ENCODE results near the gene RPS14. TPM values are rescaled to one million over a fixed set of nuclear protein-coding genes. Genes with fewer than 3 reads are reported as not detected.
"Not testable (repeated sequence)": the region's sequence is repeated elsewhere in the genome, so short reads cannot be mapped to it uniquely, and the experiment has no call there.

Gene RPS14
- total RNA-seq, 1 experiment from 2014 or later = 3,040 TPM

GRCh38 chr5:150485693-150486401 is 36.3 kb upstream of the RPS14 start:
- Histone ChIP-seq H3K9me2 (replicated peaks; ENCODE audit: insufficient read depth, low read length) (no peaks in the 10 kb centered on the region), H3K27ac (ENCODE audit: low read length) (no peak overlapping the region), H4K20me1 (ENCODE audit: insufficient read depth, low read depth, low read length) (no peaks in the 10 kb centered on the region), H3K4me1 (ENCODE audit: low read length) (peaks cover 45% of the 10 kb centered on the region), H2AFZ (ENCODE audit: low read length) (peak overlapping the region; percentile 91; the same call in 1 of the 2 replicates), H3K9ac (ENCODE audit: low read length) (peak overlapping the region; percentile 79), H3K36me3 (ENCODE audit: insufficient read depth, low read length) (no peaks in the 10 kb centered on the region), H3K4me3 (ENCODE audit: low read length) (peak overlapping the region; percentile 73), H3K27me3 (ENCODE audit: low read length) (no peaks in the 10 kb centered on the region), H3K79me2 (ENCODE audit: low read length) (no peaks in the 10 kb centered on the region), H3K4me2 (ENCODE audit: low read depth, low read length, poor library complexity, severe bottlenecking) (peak overlapping the region; percentile 82), H3K9me3 (ENCODE audit: low read length) (no peaks in the 10 kb centered on the region)
- DNase-seq = peak; percentile 76

- peak overlapping the region; percentile 73 for H3K4me3 ChIP-seq (ENCODE audit: low read length)
- peak overlapping the region; percentile 91; the same call in 1 of the 2 replicates for H2AFZ ChIP-seq (ENCODE audit: low read length)
These were observed 35.6 kb upstream of the RPS14 start for GRCh38 chr5:150484964-150485692.

GRCh38 chr5:150481972-150482406 is 32.5 kb upstream of the RPS14 start:
- H2AFZ ChIP-seq (ENCODE audit: low read length) = no peak overlapping the region
- H3K4me2 ChIP-seq (ENCODE audit: low read depth, low read length, poor library complexity, severe bottlenecking) = no peak overlapping the region
- no peaks in the 10 kb centered on the region for H3K36me3 ChIP-seq (ENCODE audit: insufficient read depth, low read length)
- H3K4me3 ChIP-seq (ENCODE audit: low read length) = no peak overlapping the region
- H3K79me2 ChIP-seq (ENCODE audit: low read length) = no peaks in the 10 kb centered on the region
- no peak overlapping the region for H3K27ac ChIP-seq (ENCODE audit: low read length)
- no peaks in the 10 kb centered on the region for H3K9me2 ChIP-seq (replicated peaks; ENCODE audit: insufficient read depth, low read length)
- no peaks in the 10 kb centered on the region for H4K20me1 ChIP-seq (ENCODE audit: insufficient read depth, low read depth, low read length)
- DNase-seq = no peak
- peaks cover 7% of the 10 kb centered on the region for H3K4me1 ChIP-seq (ENCODE audit: low read length)
- H3K9me3 ChIP-seq (ENCODE audit: low read length) = no peaks in the 10 kb centered on the region
- no peaks in the 10 kb centered on the region for H3K27me3 ChIP-seq (ENCODE audit: low read length)
- H3K9ac ChIP-seq (ENCODE audit: low read length) = no peak overlapping the region

More at GRCh38 chr5:150484964-150485692, 35.6 kb upstream of the RPS14 start:
- no peaks in the 10 kb centered on the region for H3K79me2 ChIP-seq (ENCODE audit: low read length)
- H3K9me3 ChIP-seq (ENCODE audit: low read length) = no peaks in the 10 kb centered on the region
- H3K27ac ChIP-seq (ENCODE audit: low read length) = no peak overlapping the region
- peak overlapping the region; percentile 82 for H3K4me2 ChIP-seq (ENCODE audit: low read depth, low read length, poor library complexity, severe bottlenecking)
- H4K20me1 ChIP-seq (ENCODE audit: insufficient read depth, low read depth, low read length) = no peaks in the 10 kb centered on the region
- peak overlapping the region; percentile 79 for H3K9ac ChIP-seq (ENCODE audit: low read length)
- no peaks in the 10 kb centered on the region for H3K9me2 ChIP-seq (replicated peaks; ENCODE audit: insufficient read depth, low read length)
- H3K36me3 ChIP-seq (ENCODE audit: insufficient read depth, low read length) = no peaks in the 10 kb centered on the region
- H3K27me3 ChIP-seq (ENCODE audit: low read length) = no peaks in the 10 kb centered on the region
- peaks cover 38% of the 10 kb centered on the region for H3K4me1 ChIP-seq (ENCODE audit: low read length)
- DNase-seq = no peak

- Histone ChIP-seq H3K4me3 (ENCODE audit: low read length) (no peak overlapping the region), H3K36me3 (ENCODE audit: insufficient read depth, low read length) (no peaks in the 10 kb centered on the region), H3K27me3 (ENCODE audit: low read length) (no peaks in the 10 kb centered on the region), H3K4me1 (ENCODE audit: low read length) (peaks cover 3% of the 10 kb centered on the region), H3K9me3 (ENCODE audit: low read length) (no peaks in the 10 kb centered on the region), H3K9me2 (replicated peaks; ENCODE audit: insufficient read depth, low read length) (no peaks in the 10 kb centered on the region), H3K4me2 (ENCODE audit: low read depth, low read length, poor library complexity, severe bottlenecking) (no peak overlapping the region), H3K27ac (ENCODE audit: low read length) (no peak overlapping the region), H3K9ac (ENCODE audit: low read length) (no peak overlapping the region), H4K20me1 (ENCODE audit: insufficient read depth, low read depth, low read length) (no peaks in the 10 kb centered on the region), H3K79me2 (ENCODE audit: low read length) (no peaks in the 10 kb centered on the region), H2AFZ (ENCODE audit: low read length) (no peak overlapping the region)
- DNase-seq = no peak
These were observed 32.1 kb upstream of the RPS14 start for GRCh38 chr5:150481708-150481965.

- no peak overlapping the region for H3K4me2 ChIP-seq (ENCODE audit: low read depth, low read length, poor library complexity, severe bottlenecking)
- no peak overlapping the region for H2AFZ ChIP-seq (ENCODE audit: low read length)
- no peaks in the 10 kb centered on the region for H3K9me2 ChIP-seq (replicated peaks; ENCODE audit: insufficient read depth, low read length)
- no peak overlapping the region for H3K9ac ChIP-seq (ENCODE audit: low read length)
- H3K9me3 ChIP-seq (ENCODE audit: low read length) = no peaks in the 10 kb centered on the region
- no peaks in the 10 kb centered on the region for H3K79me2 ChIP-seq (ENCODE audit: low read length)
- H3K27me3 ChIP-seq (ENCODE audit: low read length) = no peaks in the 10 kb centered on the region
- H3K4me1 ChIP-seq (ENCODE audit: low read length) = no peaks in the 10 kb centered on the region
- DNase-seq = no peak
- H4K20me1 ChIP-seq (ENCODE audit: insufficient read depth, low read depth, low read length) = no peaks in the 10 kb centered on the region
- no peak overlapping the region for H3K4me3 ChIP-seq (ENCODE audit: low read length)
- no peaks in the 10 kb centered on the region for H3K36me3 ChIP-seq (ENCODE audit: insufficient read depth, low read length)
- no peak overlapping the region for H3K27ac ChIP-seq (ENCODE audit: low read length)
These were observed 29.9 kb upstream of the RPS14 start for GRCh38 chr5:150479416-150479815.

GRCh38 chr5:150476568-150476967 is 27.0 kb upstream of the RPS14 start:
- H3K9ac ChIP-seq (ENCODE audit: low read length); H3K4me1 ChIP-seq (ENCODE audit: low read length); H3K36me3 ChIP-seq (ENCODE audit: insufficient read depth, low read length); H3K9me2 ChIP-seq (replicated peaks; ENCODE audit: insufficient read depth, low read length); H3K4me3 ChIP-seq (ENCODE audit: low read length); H2AFZ ChIP-seq (ENCODE audit: low read length); H3K79me2 ChIP-seq (ENCODE audit: low read length); DNase-seq; H3K27me3 ChIP-seq (ENCODE audit: low read length); H4K20me1 ChIP-seq (ENCODE audit: insufficient read depth, low read depth, low read length); H3K4me2 ChIP-seq (ENCODE audit: low read depth, low read length, poor library complexity, severe bottlenecking); H3K27ac ChIP-seq (ENCODE audit: low read length); H3K9me3 ChIP-seq (ENCODE audit: low read length): not testable (repeated sequence)

- Histone ChIP-seq H3K9ac (ENCODE audit: low read length) (no peak overlapping the region), H3K27me3 (ENCODE audit: low read length) (no peaks in the 10 kb centered on the region), H4K20me1 (ENCODE audit: insufficient read depth, low read depth, low read length) (no peaks in the 10 kb centered on the region)
These were observed 24.3 kb upstream of the RPS14 start for GRCh38 chr5:150473673-150474358.

GRCh38 chr5:150469718-150470469 is 20.4 kb upstream of the RPS14 start:
- H4K20me1 ChIP-seq (ENCODE audit: insufficient read depth, low read depth, low read length) = no peaks in the 10 kb centered on the region
- H3K4me2 ChIP-seq (ENCODE audit: low read depth, low read length, poor library complexity, severe bottlenecking) = no peak overlapping the region
- no peaks in the 10 kb centered on the region for H3K9me3 ChIP-seq (ENCODE audit: low read length)

More at GRCh38 chr5:150473673-150474358, 24.3 kb upstream of the RPS14 start:
- no peaks in the 10 kb centered on the region for H3K9me3 ChIP-seq (ENCODE audit: low read length)
- no peaks in the 10 kb centered on the region for H3K79me2 ChIP-seq (ENCODE audit: low read length)
- no peak overlapping the region for H2AFZ ChIP-seq (ENCODE audit: low read length)
- H3K36me3 ChIP-seq (ENCODE audit: insufficient read depth, low read length) = no peaks in the 10 kb centered on the region
- H3K27ac ChIP-seq (ENCODE audit: low read length) = no peak overlapping the region
- H3K9me2 ChIP-seq (replicated peaks; ENCODE audit: insufficient read depth, low read length) = no peaks in the 10 kb centered on the region
- H3K4me1 ChIP-seq (ENCODE audit: low read length) = no peaks in the 10 kb centered on the region
- DNase-seq = no peak
- H3K4me3 ChIP-seq (ENCODE audit: low read length) = no peak overlapping the region
- no peak overlapping the region for H3K4me2 ChIP-seq (ENCODE audit: low read depth, low read length, poor library complexity, severe bottlenecking)

More at GRCh38 chr5:150469718-150470469, 20.4 kb upstream of the RPS14 start:
- Histone ChIP-seq H3K79me2 (ENCODE audit: low read length) (no peaks in the 10 kb centered on the region), H3K4me3 (ENCODE audit: low read length) (no peak overlapping the region), H3K9ac (ENCODE audit: low read length) (no peak overlapping the region), H3K36me3 (ENCODE audit: insufficient read depth, low read length) (no peaks in the 10 kb centered on the region), H3K9me2 (replicated peaks; ENCODE audit: insufficient read depth, low read length) (no peaks in the 10 kb centered on the region), H2AFZ (ENCODE audit: low read length) (no peak overlapping the region), H3K27ac (ENCODE audit: low read length) (no peak overlapping the region), H3K4me1 (ENCODE audit: low read length) (no peaks in the 10 kb centered on the region), H3K27me3 (ENCODE audit: low read length) (no peaks in the 10 kb centered on the region)
- DNase-seq = no peak

Measured in Karpas-422 (cell line).